GM23248 (cell line): ENCODE data around the gene DOP1B.

Experiments
- EZH2 ChIP-seq: fragments of 200-600 bp; sonication (generic); IDR thresholded peaks from 2 replicates; pipeline ENCODE4 v1.6.1; 2018; ENCODE audit warnings: antibody characterized with exemption, mild to moderate bottlenecking; ENCODE audit not compliant: insufficient read depth, poor library complexity, severe bottlenecking
- EZH2phosphoT487 ChIP-seq: fragments of 200-600 bp; sonication (generic); IDR thresholded peaks from 2 replicates; pipeline ENCODE4 v1.6.1; 2018; ENCODE audit warnings: antibody characterized with exemption, moderate library complexity, mild to moderate bottlenecking, low read depth; ENCODE audit not compliant: insufficient read depth

DNA sequence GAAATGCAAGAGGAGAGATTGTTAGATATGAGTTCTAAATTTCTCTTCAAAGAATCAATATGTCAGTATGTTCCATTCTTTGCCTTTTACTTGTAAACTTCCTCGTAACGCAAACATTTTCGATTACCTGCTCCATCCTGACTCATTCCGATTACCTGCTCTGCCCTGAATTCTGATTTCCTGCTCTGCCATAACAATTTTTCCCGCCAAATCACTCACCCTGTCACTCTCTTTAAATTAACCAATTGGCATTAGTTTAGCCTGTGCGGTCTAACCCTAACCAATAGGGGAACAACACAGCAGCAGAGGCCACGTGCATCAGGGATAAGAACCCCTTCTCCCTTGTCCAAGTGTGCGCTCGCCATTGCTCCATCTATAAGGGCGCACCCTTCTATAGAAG is 46.8 kb upstream of the DOP1B start:
- TF ChIP-seq EZH2 (no peak), EZH2phosphoT487 (no peak)
